Stimulated activated CD8-positive, alpha-beta memory T cell treated with anti-CD3 and anti-CD28 coated beads, Interleukin-4, amount 100 ng/mL, for 1 hour (primary cell): Measurements from ENCODE around the gene SLC25A25.

Experiments used
- DNase-seq, 2 donors: peaks; one replicate each; pipeline ENCODE4 v3.0.0-alpha.2; 2020; ENCODE audit warnings: low read depth in 2 of 2, low spot score in 1 of 2

SLC25A25 gene

GRCh38 chr9:128096616-128097536, 28.8 kb downstream of the SLC25A25 start:
- no peak for DNase-seq

DNA sequence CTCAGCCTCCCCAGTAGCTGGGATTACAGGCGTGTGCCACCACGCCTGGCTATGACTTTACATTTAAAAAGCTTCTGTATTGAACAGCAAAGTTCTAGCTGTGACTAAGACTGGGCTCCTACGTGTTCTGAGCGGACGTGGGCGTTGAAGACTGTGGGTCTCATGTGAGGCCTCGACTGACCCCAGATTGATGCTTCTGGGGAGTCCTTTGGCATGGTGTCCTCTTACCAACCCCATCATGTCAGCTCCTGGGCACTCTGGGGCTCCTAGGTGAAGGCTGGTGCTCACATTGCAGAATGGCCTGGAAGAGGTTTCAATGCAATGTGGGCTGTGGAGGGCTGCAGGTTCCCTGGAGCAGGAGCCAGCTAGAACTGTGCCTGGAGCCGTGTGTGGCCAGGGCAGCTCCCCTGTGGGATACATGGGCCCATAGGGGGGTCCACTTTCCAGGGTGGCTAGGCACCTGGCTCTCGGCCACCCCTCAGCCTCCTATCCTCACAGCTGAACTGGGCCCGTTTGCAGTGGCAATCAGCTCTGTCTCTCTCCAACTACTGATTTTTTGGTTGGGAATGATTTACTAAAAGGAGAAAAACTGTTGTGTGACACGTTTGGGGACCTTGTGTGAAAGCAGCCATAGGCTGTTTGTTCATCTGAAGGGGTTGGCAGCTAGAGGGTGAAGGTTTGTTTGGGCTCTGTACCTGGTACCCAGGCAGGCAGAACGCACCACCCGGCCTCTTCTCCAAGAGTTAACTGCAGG, 29.7 kb downstream of the SLC25A25 start:
- DNase-seq, result no peak

GRCh38 chr9:128098297-128099230, 30.5 kb downstream of the SLC25A25 start:
- peak in 1 of 2 donors; percentile 22 for DNase-seq

- DNase-seq, result no peak
These were observed 31.3 kb downstream of the SLC25A25 start for GRCh38 chr9:128099231-128099931.

GRCh38 chr9:128099932-128100491, 32.0 kb downstream of the SLC25A25 start:
- DNase-seq, result no peak

DNA sequence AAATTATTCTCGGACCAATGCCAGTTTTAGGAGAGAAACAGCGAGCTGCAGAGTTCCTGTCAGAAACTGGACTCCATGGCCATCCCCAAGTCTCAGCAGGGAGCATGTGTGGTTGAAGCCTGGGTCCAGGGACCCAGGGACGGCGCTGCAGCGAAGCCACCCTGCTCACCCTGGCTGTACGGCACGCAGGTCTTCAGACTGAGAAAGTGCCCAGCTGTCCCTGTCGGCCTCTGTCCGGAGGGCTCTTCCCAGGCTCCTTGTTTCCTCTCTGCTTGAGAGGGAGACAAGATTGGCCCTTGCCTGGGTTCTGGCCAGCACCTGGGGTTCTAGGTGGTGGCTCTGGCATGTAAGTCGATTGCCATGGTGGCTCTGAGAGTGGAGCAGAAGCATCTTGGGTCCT, 32.5 kb downstream of the SLC25A25 start:
- DNase-seq, result no peak

DNA sequence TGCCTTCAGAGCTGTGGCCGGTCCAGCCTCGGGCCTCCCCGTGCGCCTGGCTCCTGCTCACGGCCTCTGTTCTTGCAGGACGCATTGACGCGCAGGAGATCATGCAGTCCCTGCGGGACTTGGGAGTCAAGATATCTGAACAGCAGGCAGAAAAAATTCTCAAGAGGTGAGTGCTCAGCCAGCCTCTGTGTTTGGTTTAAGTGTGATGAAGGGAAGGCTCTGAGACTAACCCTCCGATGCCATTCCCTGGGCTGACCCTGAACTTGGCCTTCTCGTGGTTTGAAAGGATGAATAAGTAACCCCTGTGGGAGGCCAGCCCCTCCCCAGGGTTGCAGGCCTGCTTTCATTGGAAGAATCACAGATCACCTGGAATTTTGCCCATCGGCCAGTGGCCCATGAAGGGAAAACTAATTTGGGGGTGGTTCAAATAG, 33.2 kb downstream of the SLC25A25 start:
- DNase-seq, result no peak

- DNase-seq, result no peak
These were observed 33.7 kb downstream of the SLC25A25 start for GRCh38 chr9:128101690-128102089.

GRCh38 chr9:128102196-128102595, 34.2 kb downstream of the SLC25A25 start:
- no peak for DNase-seq

DNA sequence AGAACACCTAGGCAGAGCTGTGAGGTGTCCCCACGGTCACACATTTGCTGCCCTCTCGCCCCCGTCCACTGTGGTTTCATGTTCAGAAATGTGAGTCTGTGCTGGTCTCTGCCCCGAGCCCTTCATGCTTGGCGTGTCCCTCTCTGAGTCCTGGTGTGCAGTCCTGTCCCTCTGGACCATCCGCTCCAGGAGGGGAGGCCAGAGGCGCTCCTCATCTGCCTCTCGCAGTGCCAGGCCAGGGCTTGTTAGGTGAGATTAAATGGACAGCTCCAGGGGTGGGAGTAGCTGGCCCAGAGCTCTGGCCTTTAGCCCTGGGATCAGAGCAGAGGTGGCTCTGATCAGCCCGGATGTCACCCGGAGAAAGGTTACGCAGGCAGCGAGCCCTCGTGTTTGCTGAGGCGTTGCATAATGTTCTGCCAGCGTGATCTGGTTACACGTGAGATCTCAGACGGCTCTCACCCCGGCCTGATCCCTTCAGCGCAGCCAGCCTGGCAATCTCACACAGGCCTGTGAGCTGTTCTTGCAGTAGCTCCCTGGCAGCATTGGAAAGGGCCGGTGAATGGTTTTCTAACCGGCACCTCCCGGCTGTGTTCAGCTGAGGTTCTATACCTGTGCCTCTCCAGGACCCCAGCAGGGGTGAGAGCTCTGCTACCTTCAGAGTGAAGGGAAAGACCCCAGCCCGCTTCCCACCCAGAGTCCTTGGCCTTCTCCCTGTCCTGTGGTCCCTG, 35.0 kb downstream of the SLC25A25 start:
- DNase-seq, result no peak

- DNase-seq, result no peak
These were observed 35.5 kb downstream of the SLC25A25 start for GRCh38 chr9:128103589-128103962.

- DNase-seq, result no peak
These were observed 36.2 kb downstream of the SLC25A25 start for GRCh38 chr9:128104171-128104618.

GRCh38 chr9:128105538-128106175, 37.6 kb downstream of the SLC25A25 start:
- no peak for DNase-seq

GRCh38 chr9:128106181-128106939, 38.3 kb downstream of the SLC25A25 start:
- DNase-seq, result no peak

DNA sequence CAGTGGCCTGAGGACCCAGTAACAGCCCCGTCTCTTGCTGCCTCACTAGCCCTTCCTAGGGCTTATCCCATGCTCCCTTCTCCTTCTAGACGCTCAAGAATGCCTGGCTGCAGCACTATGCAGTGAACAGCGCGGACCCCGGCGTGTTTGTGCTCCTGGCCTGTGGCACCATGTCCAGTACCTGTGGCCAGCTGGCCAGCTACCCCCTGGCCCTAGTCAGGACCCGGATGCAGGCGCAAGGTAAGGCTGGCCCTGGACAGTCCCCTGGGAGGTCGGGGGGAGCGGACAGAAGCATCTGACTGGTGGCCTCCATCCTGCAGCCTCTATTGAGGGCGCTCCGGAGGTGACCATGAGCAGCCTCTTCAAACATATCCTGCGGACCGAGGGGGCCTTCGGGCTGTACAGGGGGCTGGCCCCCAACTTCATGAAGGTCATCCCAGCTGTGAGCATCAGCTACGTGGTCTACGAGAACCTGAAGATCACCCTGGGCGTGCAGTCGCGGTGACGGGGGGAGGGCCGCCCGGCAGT, 39.0 kb downstream of the SLC25A25 start:
- DNase-seq, result no peak

DNA sequence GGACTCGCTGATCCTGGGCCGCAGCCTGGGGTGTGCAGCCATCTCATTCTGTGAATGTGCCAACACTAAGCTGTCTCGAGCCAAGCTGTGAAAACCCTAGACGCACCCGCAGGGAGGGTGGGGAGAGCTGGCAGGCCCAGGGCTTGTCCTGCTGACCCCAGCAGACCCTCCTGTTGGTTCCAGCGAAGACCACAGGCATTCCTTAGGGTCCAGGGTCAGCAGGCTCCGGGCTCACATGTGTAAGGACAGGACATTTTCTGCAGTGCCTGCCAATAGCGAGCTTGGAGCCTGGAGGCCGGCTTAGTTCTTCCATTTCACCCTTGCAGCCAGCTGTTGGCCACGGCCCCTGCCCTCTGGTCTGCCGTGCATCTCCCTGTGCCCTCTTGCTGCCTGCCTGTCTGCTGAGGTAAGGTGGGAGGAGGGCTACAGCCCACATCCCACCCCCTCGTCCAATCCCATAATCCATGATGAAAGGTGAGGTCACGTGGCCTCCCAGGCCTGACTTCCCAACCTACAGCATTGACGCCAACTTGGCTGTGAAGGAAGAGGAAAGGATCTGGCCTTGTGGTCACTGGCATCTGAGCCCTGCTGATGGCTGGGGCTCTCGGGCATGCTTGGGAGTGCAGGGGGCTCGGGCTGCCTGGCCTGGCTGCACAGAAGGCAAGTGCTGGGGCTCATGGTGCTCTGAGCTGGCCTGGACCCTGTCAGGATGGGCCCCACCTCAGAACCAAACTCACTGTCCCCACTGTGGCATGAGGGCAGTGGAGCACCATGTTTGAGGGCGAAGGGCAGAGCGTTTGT, 39.6 kb downstream of the SLC25A25 start:
- DNase-seq, result no peak
